Activated CD4-positive, alpha-beta T cell treated with anti-CD3 and anti-CD28 coated beads, Interleukin-2, amount 10 ng/mL, durations not matched to agents 24 days and 14 days (primary cell): Measurements from ENCODE around the gene LAMC2. TPM values are rescaled to one million over a fixed set of nuclear protein-coding genes. Genes with fewer than 3 reads are reported as not detected.

Source experiments
- DNase-seq: peaks from one replicate; pipeline ENCODE4 v3.0.0; 2022
- H3K27ac Mint-ChIP-seq: one replicate; pipeline ENCODE4 v1.8.0; 2022; ENCODE audit warnings: mild to moderate bottlenecking, mixed read lengths
- H3K27me3 Mint-ChIP-seq: one replicate; pipeline ENCODE4 v1.8.0; 2022; ENCODE audit warnings: mixed read lengths
- H3K36me3 Mint-ChIP-seq: one replicate; pipeline ENCODE4 v1.8.0; 2022; ENCODE audit warnings: low read depth, mild to moderate bottlenecking, mixed read lengths
- H3K4me1 Mint-ChIP-seq: one replicate; pipeline ENCODE4 v1.8.0; 2021; ENCODE audit warnings: mixed read lengths
- H3K4me3 Mint-ChIP-seq: one replicate; pipeline ENCODE4 v1.8.0; 2022; ENCODE audit warnings: mild to moderate bottlenecking, moderate library complexity, mixed read lengths
- H3K9me3 Mint-ChIP-seq: one replicate; pipeline ENCODE4 v1.8.0; 2021; ENCODE audit warnings: mixed read lengths
- intact Hi-C: fragments of 100-400 bp; cut with micrococcal nuclease; formaldehyde crosslinking; loops from one replicate; pipeline ENCODE4 v1.15.1; 2023
- total RNA-seq: library from RNA; stranded (reverse); gene quantifications from 2 replicates; pipeline ENCODE4 v1.2.3, GENCODE V29; 2022

The LAMC2 gene
- total RNA-seq, 1 donor from 2014 or later, result 0.07 TPM

GRCh38 chr1:183180634-183181056 is 5.4 kb upstream of the LAMC2 start:
- Mint-ChIP-seq H3K27me3 (peaks cover 3% of the 10 kb centered on the region), H3K27ac (no peak overlapping the region), H3K9me3 (no peaks in the 10 kb centered on the region), H3K36me3 (no peaks in the 10 kb centered on the region), H3K4me1 (peaks cover 10% of the 10 kb centered on the region), H3K4me3 (no peak overlapping the region)
- intact Hi-C loops, result no loop called here
- DNase-seq, result peak; percentile 70

- DNase-seq, result no peak
- peaks cover 36% of the 10 kb centered on the region for H3K27me3 Mint-ChIP-seq
- H3K36me3 Mint-ChIP-seq, result no peaks in the 10 kb centered on the region
- H3K4me3 Mint-ChIP-seq, result no peak overlapping the region
- intact Hi-C loops, result no loop called here
- H3K27ac Mint-ChIP-seq, result no peak overlapping the region
- no peaks in the 10 kb centered on the region for H3K4me1 Mint-ChIP-seq
- H3K9me3 Mint-ChIP-seq, result no peaks in the 10 kb centered on the region
Observed at GRCh38 chr1:183186841-183187240, 777 bp downstream of the LAMC2 start.

- Mint-ChIP-seq H3K36me3 (no peaks in the 10 kb centered on the region), H3K27me3 (peaks cover 36% of the 10 kb centered on the region), H3K9me3 (no peaks in the 10 kb centered on the region), H3K4me1 (no peaks in the 10 kb centered on the region), H3K4me3 (no peak overlapping the region), H3K27ac (no peak overlapping the region)
- intact Hi-C loops, result no loop called here
- DNase-seq, result no peak
Observed at GRCh38 chr1:183188240-183188639, 2.2 kb downstream of the LAMC2 start.

GRCh38 chr1:183191833-183192232 is 5.8 kb downstream of the LAMC2 start:
- Mint-ChIP-seq H3K4me3 (no peak overlapping the region), H3K36me3 (no peaks in the 10 kb centered on the region), H3K27ac (no peak overlapping the region), H3K9me3 (no peaks in the 10 kb centered on the region), H3K27me3 (peaks cover 25% of the 10 kb centered on the region), H3K4me1 (peaks cover 12% of the 10 kb centered on the region)
- DNase-seq, result no peak
- intact Hi-C loops, result no loop called here

GRCh38 chr1:183193963-183194525 is 8.0 kb downstream of the LAMC2 start:
- intact Hi-C loops, result no loop called here
- no peak for DNase-seq
- Mint-ChIP-seq H3K9me3 (no peaks in the 10 kb centered on the region), H3K4me3 (no peak overlapping the region), H3K27ac (no peak overlapping the region), H3K36me3 (no peaks in the 10 kb centered on the region), H3K4me1 (peaks cover 12% of the 10 kb centered on the region), H3K27me3 (peaks cover 16% of the 10 kb centered on the region)

- H3K27me3 Mint-ChIP-seq, result peaks cover 18% of the 10 kb centered on the region
- peak overlapping the region; percentile 63 for H3K4me3 Mint-ChIP-seq
- peak; percentile 82 for DNase-seq
- H3K9me3 Mint-ChIP-seq, result no peaks in the 10 kb centered on the region
- peak overlapping the region; percentile 82 for H3K27ac Mint-ChIP-seq
- peaks cover 12% of the 10 kb centered on the region for H3K4me1 Mint-ChIP-seq
- intact Hi-C loops, result no loop called here
- no peaks in the 10 kb centered on the region for H3K36me3 Mint-ChIP-seq
Observed at GRCh38 chr1:183194527-183195141, 8.6 kb downstream of the LAMC2 start.

GRCh38 chr1:183195142-183195574 is 9.1 kb downstream of the LAMC2 start:
- no peaks in the 10 kb centered on the region for H3K36me3 Mint-ChIP-seq
- no peaks in the 10 kb centered on the region for H3K9me3 Mint-ChIP-seq
- peaks cover 12% of the 10 kb centered on the region for H3K4me1 Mint-ChIP-seq
- H3K4me3 Mint-ChIP-seq, result peak overlapping the region; percentile 63
- peaks cover 16% of the 10 kb centered on the region for H3K27me3 Mint-ChIP-seq
- H3K27ac Mint-ChIP-seq, result peak overlapping the region; percentile 82
- intact Hi-C loops, result no loop called here
- no peak for DNase-seq

GRCh38 chr1:183197762-183198161 is 11.7 kb downstream of the LAMC2 start:
- Mint-ChIP-seq H3K36me3 (no peaks in the 10 kb centered on the region), H3K27me3 (peaks cover 22% of the 10 kb centered on the region), H3K9me3 (no peaks in the 10 kb centered on the region), H3K4me3 (no peak overlapping the region), H3K27ac (no peak overlapping the region), H3K4me1 (peaks cover 12% of the 10 kb centered on the region)
- intact Hi-C loops, result no loop called here
- DNase-seq, result no peak

- Mint-ChIP-seq H3K36me3 (no peaks in the 10 kb centered on the region), H3K27me3 (peaks cover 22% of the 10 kb centered on the region), H3K9me3 (no peaks in the 10 kb centered on the region), H3K4me1 (peaks cover 12% of the 10 kb centered on the region), H3K27ac (no peak overlapping the region), H3K4me3 (no peak overlapping the region)
- DNase-seq, result no peak
- intact Hi-C loops, result no loop called here
Observed at GRCh38 chr1:183198463-183198862, 12.4 kb downstream of the LAMC2 start.

- no peak for DNase-seq
- Mint-ChIP-seq H3K4me3 (no peak overlapping the region), H3K27ac (no peak overlapping the region), H3K27me3 (peaks cover 22% of the 10 kb centered on the region), H3K36me3 (no peaks in the 10 kb centered on the region), H3K4me1 (peaks cover 12% of the 10 kb centered on the region), H3K9me3 (no peaks in the 10 kb centered on the region)
- intact Hi-C loops, result no loop called here
Observed at GRCh38 chr1:183199304-183199703, 13.2 kb downstream of the LAMC2 start.

GRCh38 chr1:183200451-183200850 is 14.4 kb downstream of the LAMC2 start:
- Mint-ChIP-seq H3K4me3 (no peak overlapping the region), H3K36me3 (no peaks in the 10 kb centered on the region), H3K9me3 (no peaks in the 10 kb centered on the region), H3K27ac (no peak overlapping the region), H3K27me3 (peaks cover 26% of the 10 kb centered on the region), H3K4me1 (peaks cover 2% of the 10 kb centered on the region)
- no peak for DNase-seq
- intact Hi-C loops, result no loop called here

- no peak overlapping the region for H3K4me3 Mint-ChIP-seq
- intact Hi-C loops, result no loop called here
- H3K36me3 Mint-ChIP-seq, result no peaks in the 10 kb centered on the region
- no peak for DNase-seq
- H3K27ac Mint-ChIP-seq, result no peak overlapping the region
- no peaks in the 10 kb centered on the region for H3K9me3 Mint-ChIP-seq
- peaks cover 21% of the 10 kb centered on the region for H3K27me3 Mint-ChIP-seq
- no peaks in the 10 kb centered on the region for H3K4me1 Mint-ChIP-seq
Observed at GRCh38 chr1:183203094-183203493, 17.0 kb downstream of the LAMC2 start.

- Mint-ChIP-seq H3K4me3 (no peak overlapping the region), H3K36me3 (no peaks in the 10 kb centered on the region), H3K27me3 (peaks cover 18% of the 10 kb centered on the region), H3K27ac (no peak overlapping the region), H3K9me3 (no peaks in the 10 kb centered on the region), H3K4me1 (no peaks in the 10 kb centered on the region)
- DNase-seq, result no peak
- intact Hi-C loops, result no loop called here
Observed at GRCh38 chr1:183205196-183205781, 19.2 kb downstream of the LAMC2 start.

GRCh38 chr1:183206538-183207122 is 20.6 kb downstream of the LAMC2 start:
- intact Hi-C loops, result no loop called here
- Mint-ChIP-seq H3K4me3 (no peak overlapping the region), H3K27me3 (peaks cover 12% of the 10 kb centered on the region), H3K36me3 (no peaks in the 10 kb centered on the region), H3K4me1 (no peaks in the 10 kb centered on the region), H3K9me3 (no peaks in the 10 kb centered on the region), H3K27ac (no peak overlapping the region)
- no peak for DNase-seq
